ENCODE data around the gene RIT1.

The RIT1 gene

GRCh38 chr1:155850345-155850744 is 60.8 kb downstream of the RIT1 start:
- DNase-seq: no peak

- DNase-seq: no peak
Observed at GRCh38 chr1:155847823-155848529, 63.2 kb downstream of the RIT1 start.

Measured in femur (tissue), 1 donor.